ENCODE measurements around the gene SYCP2L. TPM values are rescaled to one million over a fixed set of nuclear protein-coding genes. Genes with fewer than 3 reads are reported as not detected.

Gene SYCP2L
- total and polyA plus RNA-seq, 2 donors (not counting 3 experiments of a cell fraction or from before 2014, with no cell fraction given): not detected

GRCh38 chr6:10854922-10855632, 31.8 kb upstream of the SYCP2L start:
- H3K9me3 ChIP-seq (replicated peaks; ENCODE audit: control insufficient read depth, insufficient read depth, low read length): no peaks in the 10 kb centered on the region
- BruUV-seq (replicated peaks): no TSS peak
- no peak for FAIRE-seq

GRCh38 chr6:10857259-10857658, 29.6 kb upstream of the SYCP2L start:
- POLR2A ChIA-PET: no interaction called here
- Histone ChIP-seq H3K4me3 (replicated peaks in 1 of 3; ENCODE audit: insufficient read depth in 1 of 3, low read depth in 1 of 3, low read length in 3 of 3) (no peak overlapping the region), H3K9me1 (replicated peaks; ENCODE audit: control insufficient read depth, extremely low read depth, insufficient read depth, low read length) (no peaks in the 10 kb centered on the region), H3K4me2 (ENCODE audit: insufficient read depth, low read length) (no peak overlapping the region), H4K20me1 (replicated peaks; ENCODE audit: control insufficient read depth, extremely low read depth, insufficient read depth, low read length) (no peaks in the 10 kb centered on the region), H3K36me3 (ENCODE audit: control insufficient read depth in 2 of 2, extremely low read depth in 1 of 2, insufficient read depth in 2 of 2, low read length in 2 of 2) (no peaks in the 10 kb centered on the region), H3K79me2 (ENCODE audit: control insufficient read depth, insufficient read depth, low read length) (no peaks in the 10 kb centered on the region), H3K4me1 (ENCODE audit: control insufficient read depth, extremely low read depth, insufficient read depth, low read length) (no peaks in the 10 kb centered on the region), H2AFZ (ENCODE audit: low read depth, low read length) (no peak overlapping the region), H3K9ac (replicated peaks; ENCODE audit: extremely low read depth, insufficient read depth, low read length) (no peak overlapping the region), H3K27me3 (ENCODE audit: control insufficient read depth in 2 of 2, insufficient read depth in 2 of 2, low read length in 2 of 2) (peaks cover 0 to 1% of the 10 kb centered on the region in 2 experiments), H3K27ac (ENCODE audit: insufficient read depth, low read depth, low read length) (no peak overlapping the region), H3K9me3 (replicated peaks; ENCODE audit: control insufficient read depth, insufficient read depth, low read length) (no peaks in the 10 kb centered on the region)
- CTCF ChIA-PET: interaction anchor here (0.8 to 1.2 kb wide), 2 partner anchors 212 to 718 kb away, joined by 3 to 4 read pairs; no protein-coding TSS in a partner anchor
- no TSS peak for BruUV-seq (replicated peaks)
- intact Hi-C loops (cut with micrococcal nuclease): no loop called here
- DNase-seq (ENCODE audit: low read depth, low spot score): no peak
- FAIRE-seq: no peak
- dilution Hi-C loops (cut with MboI; ENCODE audit: extremely low pct_ligation_motif_present, low sequenced_read_pairs): no loop called here
- TF ChIP-seq JUN (IDR thresholded peaks at IDR 0.05; ENCODE audit: borderline replicate concordance, insufficient read depth, insufficient read length, low read depth): no peak
- TF ChIP-seq POLR2AphosphoS5 (IDR thresholded peaks at IDR 0.05; ENCODE audit: insufficient read depth, low read depth, low read length): no peak
- TF ChIP-seq FOS (IDR thresholded peaks at IDR 0.05; ENCODE audit: borderline replicate concordance, insufficient read depth, low read length): no peak
- no peak for TF ChIP-seq MAX (IDR thresholded peaks at IDR 0.05; ENCODE audit: insufficient read depth, insufficient read length)
- no peak for TF ChIP-seq MYC (IDR thresholded peaks at IDR 0.05; ENCODE audit: low read depth, low read length)
- TF ChIP-seq EZH2 (IDR thresholded peaks at IDR 0.05; ENCODE audit: borderline replicate concordance, low read depth, low read length, severe bottlenecking): no peak
- TF ChIP-seq GATA2 (IDR thresholded peaks at IDR 0.05; ENCODE audit: insufficient read depth, insufficient read length, low read depth, low read length): no peak
- TF ChIP-seq CTCF (IDR thresholded peaks at IDR 0.05; ENCODE audit: extremely low read depth in 1 of 2, insufficient read depth in 1 of 2, low read depth in 1 of 2, low read length in 2 of 2): no peak
- TF ChIP-seq POLR2A (IDR thresholded peaks at IDR 0.05; ENCODE audit: low read depth, low read length): no peak

More at GRCh38 chr6:10854922-10855632, 31.8 kb upstream of the SYCP2L start:
- Histone ChIP-seq H3K27ac (ENCODE audit: insufficient read depth, low read depth, low read length) (no peak overlapping the region), H3K9ac (replicated peaks; ENCODE audit: extremely low read depth, insufficient read depth, low read length) (no peak overlapping the region), H2AFZ (ENCODE audit: low read depth, low read length) (no peak overlapping the region), H3K4me1 (ENCODE audit: control insufficient read depth, extremely low read depth, insufficient read depth, low read length) (no peaks in the 10 kb centered on the region), H3K4me3 (replicated peaks in 1 of 3; ENCODE audit: insufficient read depth in 1 of 3, low read depth in 1 of 3, low read length in 3 of 3) (no peak overlapping the region), H4K20me1 (replicated peaks; ENCODE audit: control insufficient read depth, extremely low read depth, insufficient read depth, low read length) (no peaks in the 10 kb centered on the region), H3K9me1 (replicated peaks; ENCODE audit: control insufficient read depth, extremely low read depth, insufficient read depth, low read length) (no peaks in the 10 kb centered on the region), H3K79me2 (ENCODE audit: control insufficient read depth, insufficient read depth, low read length) (no peaks in the 10 kb centered on the region), H3K27me3 (ENCODE audit: control insufficient read depth in 2 of 2, insufficient read depth in 2 of 2, low read length in 2 of 2) (no peaks in the 10 kb centered on the region), H3K4me2 (ENCODE audit: insufficient read depth, low read length) (no peak overlapping the region), H3K36me3 (ENCODE audit: control insufficient read depth in 2 of 2, extremely low read depth in 1 of 2, insufficient read depth in 2 of 2, low read length in 2 of 2) (no peaks in the 10 kb centered on the region)
- dilution Hi-C loops (cut with MboI; ENCODE audit: extremely low pct_ligation_motif_present, low sequenced_read_pairs): no loop called here
- no peak for TF ChIP-seq GATA2 (IDR thresholded peaks at IDR 0.05; ENCODE audit: insufficient read depth, insufficient read length, low read depth, low read length)
- ChIA-PET POLR2A (no interaction called here), CTCF (no interaction called here)
- no peak for DNase-seq (ENCODE audit: low read depth, low spot score)
- intact Hi-C loops (cut with micrococcal nuclease): no loop called here
